ENCODE measurements around the gene TTC36.
"Not testable (repeated sequence)": the region's sequence is repeated elsewhere in the genome, so short reads cannot be mapped to it uniquely, and the experiment has no call there.

- TF ChIP-seq, protein P1, sequence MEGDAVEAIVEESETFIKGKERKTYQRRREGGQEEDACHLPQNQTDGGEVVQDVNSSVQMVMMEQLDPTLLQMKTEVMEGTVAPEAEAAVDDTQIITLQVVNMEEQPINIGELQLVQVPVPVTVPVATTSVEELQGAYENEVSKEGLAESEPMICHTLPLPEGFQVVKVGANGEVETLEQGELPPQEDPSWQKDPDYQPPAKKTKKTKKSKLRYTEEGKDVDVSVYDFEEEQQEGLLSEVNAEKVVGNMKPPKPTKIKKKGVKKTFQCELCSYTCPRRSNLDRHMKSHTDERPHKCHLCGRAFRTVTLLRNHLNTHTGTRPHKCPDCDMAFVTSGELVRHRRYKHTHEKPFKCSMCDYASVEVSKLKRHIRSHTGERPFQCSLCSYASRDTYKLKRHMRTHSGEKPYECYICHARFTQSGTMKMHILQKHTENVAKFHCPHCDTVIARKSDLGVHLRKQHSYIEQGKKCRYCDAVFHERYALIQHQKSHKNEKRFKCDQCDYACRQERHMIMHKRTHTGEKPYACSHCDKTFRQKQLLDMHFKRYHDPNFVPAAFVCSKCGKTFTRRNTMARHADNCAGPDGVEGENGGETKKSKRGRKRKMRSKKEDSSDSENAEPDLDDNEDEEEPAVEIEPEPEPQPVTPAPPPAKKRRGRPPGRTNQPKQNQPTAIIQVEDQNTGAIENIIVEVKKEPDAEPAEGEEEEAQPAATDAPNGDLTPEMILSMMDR (conservative IDR thresholded peaks at IDR 0.05; ENCODE audit: low read depth in 2 of 2): not testable (repeated sequence)
- TF ChIP-seq EZH2 (IDR thresholded peaks at IDR 0.05; ENCODE audit: low read depth, unreplicated experiment); EZH2phosphoT487 (IDR thresholded peaks at IDR 0.05; ENCODE audit: unreplicated experiment); POLR2AphosphoS5 (IDR thresholded peaks at IDR 0.05; ENCODE audit: low read depth); NANOG (IDR thresholded peaks at IDR 0.05; ENCODE audit: borderline replicate concordance); JUNB (IDR thresholded peaks at IDR 0.05; ENCODE audit: unreplicated experiment); CREB1 (CRISPR knock-in tag; IDR thresholded peaks at IDR 0.05; ENCODE audit: low read depth); REST (IDR thresholded peaks at IDR 0.05; ENCODE audit: unreplicated experiment); ZNF462 (CRISPR knock-in tag; IDR thresholded peaks at IDR 0.05); ZNF114 (CRISPR knock-in tag; IDR thresholded peaks at IDR 0.05): not testable (repeated sequence)
- TF ChIP-seq, protein P2, sequence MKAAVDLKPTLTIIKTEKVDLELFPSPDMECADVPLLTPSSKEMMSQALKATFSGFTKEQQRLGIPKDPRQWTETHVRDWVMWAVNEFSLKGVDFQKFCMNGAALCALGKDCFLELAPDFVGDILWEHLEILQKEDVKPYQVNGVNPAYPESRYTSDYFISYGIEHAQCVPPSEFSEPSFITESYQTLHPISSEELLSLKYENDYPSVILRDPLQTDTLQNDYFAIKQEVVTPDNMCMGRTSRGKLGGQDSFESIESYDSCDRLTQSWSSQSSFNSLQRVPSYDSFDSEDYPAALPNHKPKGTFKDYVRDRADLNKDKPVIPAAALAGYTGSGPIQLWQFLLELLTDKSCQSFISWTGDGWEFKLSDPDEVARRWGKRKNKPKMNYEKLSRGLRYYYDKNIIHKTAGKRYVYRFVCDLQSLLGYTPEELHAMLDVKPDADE (IDR thresholded peaks at IDR 0.05): not testable (repeated sequence)
Observed at GRCh38 chr11:118571701-118572060, 44.4 kb downstream of the TTC36 start.

All from GM23338 (cell line).